ENCODE data around the gene RBM28.
A peak's percentile ranks its signal among the peaks of the same experiment; 100 is the strongest.

RBM28 gene

GRCh38 chr7:128387216-128388144 is 43.8 kb upstream of the RBM28 start:
- Histone ChIP-seq H3K4me3 (ENCODE audit: low read length in 2 of 2) (no peak overlapping the region), H4K91ac (ENCODE audit: low read depth, low read length, poor library complexity) (no peak overlapping the region), H2BK15ac (ENCODE audit: low read length) (peak overlapping the region; percentile 95), H2BK5ac (ENCODE audit: low read length) (peak overlapping the region; percentile 50), H3K27me3 (ENCODE audit: control insufficient read depth in 3 of 3, insufficient read depth in 3 of 3, low read depth in 1 of 3, low read length in 3 of 3) (peaks cover 0 to 28% (median 0%) of the 10 kb centered on the region in 3 experiments), H2AFZ (ENCODE audit: low read length) (peak overlapping the region; percentile 73), H3K23ac (ENCODE audit: low read depth, low read length, poor library complexity) (no peak overlapping the region), H3K79me1 (ENCODE audit: low read depth, low read length) (no peaks in the 10 kb centered on the region), H3K9me3 (replicated peaks in 1 of 2; ENCODE audit: control insufficient read depth in 2 of 2, insufficient read depth in 1 of 2, low read depth in 1 of 2, low read length in 2 of 2) (no peaks in the 10 kb centered on the region), H3K4ac (ENCODE audit: low read length) (no peak overlapping the region), H3K4me1 (ENCODE audit: control insufficient read depth in 2 of 2, insufficient read depth in 1 of 2, low read depth in 1 of 2, low read length in 2 of 2) (peaks cover 29 to 31% of the 10 kb centered on the region in 2 donors), H2BK12ac (ENCODE audit: low read length) (no peak overlapping the region), H3K14ac (ENCODE audit: low read length) (no peak overlapping the region), H3K36me3 (replicated peaks in 1 of 2; ENCODE audit: control insufficient read depth in 2 of 2, insufficient read depth in 2 of 2, low read length in 2 of 2) (peaks cover 0 to 7% of the 10 kb centered on the region in 2 donors), H2BK120ac (ENCODE audit: low read depth, low read length) (no peak overlapping the region), H2AK5ac (ENCODE audit: low read depth, low read length) (no peak overlapping the region), H3K4me2 (ENCODE audit: insufficient read depth, low read length, poor library complexity, severe bottlenecking) (peak overlapping the region; percentile 13), H4K8ac (ENCODE audit: low read depth, low read length) (no peak overlapping the region), H3K18ac (ENCODE audit: low read length) (peak overlapping the region; percentile 29), H3K27ac (replicated peaks; ENCODE audit: low read length) (peak overlapping the region; percentile 2), H3K9ac (ENCODE audit: low read depth, low read length, poor library complexity) (no peak overlapping the region)
- WGBS, 2 donors (ENCODE audit: extremely low coverage in 2 of 2, insufficient read length in 2 of 2, insufficient replicate concordance in 1 of 2) = no CpG with 5 or more reads among the region's 24 CpGs
- peak; percentile 92 for DNase-seq (ENCODE audit: low spot score)

GRCh38 chr7:128385988-128386925 is 42.5 kb upstream of the RBM28 start:
- Histone ChIP-seq H2BK5ac (ENCODE audit: low read length) (no peak overlapping the region), H3K14ac (ENCODE audit: low read length) (no peak overlapping the region), H3K27ac (replicated peaks; ENCODE audit: low read length) (no peak overlapping the region), H2BK120ac (ENCODE audit: low read depth, low read length) (no peak overlapping the region), H3K4me2 (ENCODE audit: insufficient read depth, low read length, poor library complexity, severe bottlenecking) (no peak overlapping the region), H3K36me3 (replicated peaks in 1 of 2; ENCODE audit: control insufficient read depth in 2 of 2, insufficient read depth in 2 of 2, low read length in 2 of 2) (peaks cover 0 to 2% of the 10 kb centered on the region in 2 donors), H3K23ac (ENCODE audit: low read depth, low read length, poor library complexity) (no peak overlapping the region), H2BK12ac (ENCODE audit: low read length) (no peak overlapping the region), H3K4me3 (ENCODE audit: low read length in 2 of 2) (no peak overlapping the region), H3K9me3 (replicated peaks in 1 of 2; ENCODE audit: control insufficient read depth in 2 of 2, insufficient read depth in 1 of 2, low read depth in 1 of 2, low read length in 2 of 2) (no peaks in the 10 kb centered on the region), H2AFZ (ENCODE audit: low read length) (no peak overlapping the region), H3K4ac (ENCODE audit: low read length) (no peak overlapping the region), H4K91ac (ENCODE audit: low read depth, low read length, poor library complexity) (no peak overlapping the region), H2BK15ac (ENCODE audit: low read length) (no peak overlapping the region), H3K4me1 (ENCODE audit: control insufficient read depth in 2 of 2, insufficient read depth in 1 of 2, low read depth in 1 of 2, low read length in 2 of 2) (peaks cover 29 to 35% of the 10 kb centered on the region in 2 donors), H3K79me1 (ENCODE audit: low read depth, low read length) (no peaks in the 10 kb centered on the region), H3K27me3 (ENCODE audit: control insufficient read depth in 3 of 3, insufficient read depth in 3 of 3, low read depth in 1 of 3, low read length in 3 of 3) (peaks cover 0 to 28% (median 0%) of the 10 kb centered on the region in 3 experiments), H3K18ac (ENCODE audit: low read length) (no peak overlapping the region), H3K9ac (ENCODE audit: low read depth, low read length, poor library complexity) (no peak overlapping the region), H2AK5ac (ENCODE audit: low read depth, low read length) (no peak overlapping the region), H4K8ac (ENCODE audit: low read depth, low read length) (no peak overlapping the region)
- WGBS, 2 donors (ENCODE audit: extremely low coverage in 2 of 2, insufficient read length in 2 of 2, insufficient replicate concordance in 1 of 2) = no CpG with 5 or more reads among the region's 4 CpGs
- no peak for DNase-seq (ENCODE audit: low spot score)

- no peak for DNase-seq (ENCODE audit: low spot score)
- H3K4ac ChIP-seq (ENCODE audit: low read length) = no peak overlapping the region
- no peak overlapping the region for H3K9ac ChIP-seq (ENCODE audit: low read depth, low read length, poor library complexity)
- peaks cover 0 to 28% (median 0%) of the 10 kb centered on the region in 3 experiments for H3K27me3 ChIP-seq (ENCODE audit: control insufficient read depth in 3 of 3, insufficient read depth in 3 of 3, low read depth in 1 of 3, low read length in 3 of 3)
- H3K14ac ChIP-seq (ENCODE audit: low read length) = no peak overlapping the region
- no peaks in the 10 kb centered on the region for H3K9me3 ChIP-seq (replicated peaks in 1 of 2; ENCODE audit: control insufficient read depth in 2 of 2, insufficient read depth in 1 of 2, low read depth in 1 of 2, low read length in 2 of 2)
- H2AFZ ChIP-seq (ENCODE audit: low read length) = no peak overlapping the region
- H4K8ac ChIP-seq (ENCODE audit: low read depth, low read length) = no peak overlapping the region
- H2BK12ac ChIP-seq (ENCODE audit: low read length) = no peak overlapping the region
- H3K4me1 ChIP-seq (ENCODE audit: control insufficient read depth in 2 of 2, insufficient read depth in 1 of 2, low read depth in 1 of 2, low read length in 2 of 2) = peaks cover 33 to 42% of the 10 kb centered on the region in 2 donors
- no peak overlapping the region for H2BK120ac ChIP-seq (ENCODE audit: low read depth, low read length)
- H3K4me3 ChIP-seq (ENCODE audit: low read length in 2 of 2) = no peak overlapping the region
- H2BK15ac ChIP-seq (ENCODE audit: low read length) = no peak overlapping the region
- no peak overlapping the region for H3K4me2 ChIP-seq (ENCODE audit: insufficient read depth, low read length, poor library complexity, severe bottlenecking)
- H2AK5ac ChIP-seq (ENCODE audit: low read depth, low read length) = no peak overlapping the region
- WGBS, 2 donors (ENCODE audit: extremely low coverage in 2 of 2, insufficient read length in 2 of 2, insufficient replicate concordance in 1 of 2) = no CpG with 5 or more reads among the region's 7 CpGs
- no peak overlapping the region for H3K18ac ChIP-seq (ENCODE audit: low read length)
- H3K36me3 ChIP-seq (replicated peaks in 1 of 2; ENCODE audit: control insufficient read depth in 2 of 2, insufficient read depth in 2 of 2, low read length in 2 of 2) = no peaks in the 10 kb centered on the region
- H3K23ac ChIP-seq (ENCODE audit: low read depth, low read length, poor library complexity) = no peak overlapping the region
- H2BK5ac ChIP-seq (ENCODE audit: low read length) = no peak overlapping the region
- H4K91ac ChIP-seq (ENCODE audit: low read depth, low read length, poor library complexity) = no peak overlapping the region
- H3K79me1 ChIP-seq (ENCODE audit: low read depth, low read length) = no peaks in the 10 kb centered on the region
- no peak overlapping the region for H3K27ac ChIP-seq (replicated peaks; ENCODE audit: low read length)
These were observed 41.0 kb upstream of the RBM28 start for GRCh38 chr7:128384726-128385125.

Measured in neuronal stem cell (in vitro differentiated cells).